Fibroblast of lung (primary cell): ENCODE data around the gene CNNM1. TPM values are rescaled to one million over a fixed set of nuclear protein-coding genes. Genes with fewer than 3 reads are reported as not detected.

Source experiments
- DNase-seq, 2 donors: peaks; one replicate each; pipeline versions ENCODE4 v3.0.0 to v3.0.0-alpha.2; 2010; ENCODE audit warnings: low read depth in 2 of 2
- H2AFZ ChIP-seq: 2 replicates; pipeline ENCODE4 v1.5.1; 2012; ENCODE audit warnings: low read length, control low read depth, inconsistent platforms
- H3K27ac ChIP-seq: 2 replicates; pipeline ENCODE4 v1.5.1; 2011; ENCODE audit warnings: low read length, control low read depth; ENCODE audit not compliant: insufficient read depth
- H3K27me3 ChIP-seq: 2 replicates; pipeline ENCODE4 v1.5.1; 2011; ENCODE audit warnings: mild to moderate bottlenecking, low read length; ENCODE audit not compliant: control insufficient read depth, insufficient read depth
- H3K36me3 ChIP-seq: 2 replicates; pipeline ENCODE4 v1.5.1; 2011; ENCODE audit warnings: low read length; ENCODE audit not compliant: control insufficient read depth, insufficient read depth
- H3K4me1 ChIP-seq: 2 replicates; pipeline ENCODE4 v1.5.1; 2011; ENCODE audit warnings: low read length; ENCODE audit not compliant: control insufficient read depth, insufficient read depth; ENCODE audit errors: extremely low read depth
- H3K4me2 ChIP-seq: 2 replicates; pipeline ENCODE4 v1.5.1; 2011; ENCODE audit warnings: low read length, control low read depth; ENCODE audit not compliant: insufficient read depth; ENCODE audit errors: extremely low read depth
- H3K4me3 ChIP-seq, 4 experiments: fragments of 200-600 bp in 1 of 4; sonication (generic) in 1 of 4; replicated peaks in 1 of 4; 2 replicates each; pipeline ENCODE4 v1.5.1; 2011 to 2016; ENCODE audit warnings: low read length in 4 of 4, low read depth in 3 of 4, mild to moderate bottlenecking in 3 of 4, control low read depth in 2 of 4, inconsistent platforms in 1 of 4, mixed read lengths in 1 of 4; ENCODE audit not compliant: insufficient read depth in 1 of 4; ENCODE audit errors: control extremely low read depth in 1 of 4
- H3K79me2 ChIP-seq: 2 replicates; pipeline ENCODE4 v1.5.1; 2012; ENCODE audit warnings: mild to moderate bottlenecking, low read length, inconsistent platforms; ENCODE audit not compliant: control insufficient read depth, insufficient read depth
- H3K9ac ChIP-seq: 2 replicates; pipeline ENCODE4 v1.5.1; 2011; ENCODE audit warnings: mild to moderate bottlenecking, low read length, control low read depth; ENCODE audit not compliant: insufficient read depth
- H3K9me3 ChIP-seq: 2 replicates; pipeline ENCODE4 v1.5.1; 2012; ENCODE audit warnings: low read depth, low read length; ENCODE audit not compliant: control insufficient read depth, insufficient read depth
- H4K20me1 ChIP-seq: 2 replicates; pipeline ENCODE4 v1.5.1; 2011; ENCODE audit warnings: low read length; ENCODE audit not compliant: control insufficient read depth, insufficient read depth; ENCODE audit errors: extremely low read depth
- CTCF ChIP-seq, 2 donors: IDR thresholded peaks in 1 of 2; conservative IDR thresholded peaks in 1 of 2; 1 replicate in 1 of 2; 2 replicates in 1 of 2; pipeline ENCODE4 v1.5.1; 2011 to 2012; ENCODE audit warnings: low read length in 2 of 2, control low read depth in 1 of 2, inconsistent platforms in 1 of 2, low read depth in 1 of 2, mild to moderate bottlenecking in 1 of 2
- EZH2 ChIP-seq: IDR thresholded peaks from 2 replicates; pipeline ENCODE4 v1.5.1; 2012; ENCODE audit warnings: low read length, control low read depth, mild to moderate bottlenecking; ENCODE audit errors: missing control alignments
- polyA minus RNA-seq: library from RNA; depleted of rRNA, polyadenylated mRNA; stranded (reverse); fragments of >200 nt; gene quantifications from 2 replicates; pipeline ENCODE4 v1.2.3, GENCODE V29; 2011; ENCODE audit warnings: low replicate concordance
- polyA plus RNA-seq, 2 donors: library from polyadenylated mRNA; depleted of rRNA in 1 of 2; stranded (reverse) in 1 of 2; unstranded in 1 of 2; fragments of >200 nt; gene quantifications; 2 replicates each; pipeline ENCODE4 v1.2.1, GENCODE V29; 2011 to 2012; ENCODE audit warnings: missing spikeins in 1 of 2
- total RNA-seq: library from RNA; depleted of rRNA; stranded (reverse); fragments of >200 nt; gene quantifications from 2 replicates; pipeline ENCODE4 v1.2.1, GENCODE V29; 2014

CNNM1 gene
- 0.51 and 0.66 TPM in 2 replicates for total RNA-seq
- polyA plus RNA-seq: 0.20 and 1.0 TPM in 2 replicates
- polyA plus RNA-seq (2012): 0.12 and 0.67 TPM in 2 replicates
- 0.07 TPM in 1 of 2 replicates, not detected in the other for polyA minus RNA-seq

DNA sequence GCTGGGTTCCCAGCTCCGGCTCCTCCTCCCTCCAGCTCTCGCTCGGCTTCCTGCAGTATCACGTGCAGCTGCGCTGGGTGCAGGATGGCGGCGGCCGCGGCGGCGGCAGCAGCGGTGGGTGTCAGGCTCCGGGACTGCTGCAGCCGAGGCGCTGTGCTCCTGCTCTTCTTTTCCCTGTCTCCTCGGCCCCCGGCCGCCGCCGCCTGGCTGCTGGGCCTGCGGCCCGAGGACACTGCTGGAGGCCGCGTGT is at the start of gene CNNM1:
Gene CNNM1, plus strand, starts transcription at position 53 of the 250 bp plus-strand sequence. Its CDS starts 32 bp downstream, at position 85.
- Histone ChIP-seq H3K9ac (peak within 1 kb of the TSS; percentile 35), H3K79me2 (no peaks in the 10 kb centered on the region), H3K36me3 (no peaks in the 10 kb centered on the region), H3K27me3 (peaks cover 6% of the 10 kb centered on the region), H3K4me1 (no peaks in the 10 kb centered on the region), H4K20me1 (no peaks in the 10 kb centered on the region), H3K27ac (no peak within 1 kb of the TSS), H3K9me3 (no peaks in the 10 kb centered on the region), H3K4me2 (peak within 1 kb of the TSS; percentile 89), H3K4me3 (peak within 1 kb of the TSS; percentile 43 to 57 (median 48)), H2AFZ (peak within 1 kb of the TSS; percentile 48)
- peak in 1 of 2 donors; percentile 12 for DNase-seq
- TF ChIP-seq CTCF (conservative IDR thresholded peaks at IDR 0.05 in 1 of 2, IDR thresholded peaks at IDR 0.05 in 1 of 2; ENCODE audit: low read depth in 1 of 2, low read length in 2 of 2) (no peak), EZH2 (peak; percentile 55)

GRCh38 chr10:99279626-99280111 is 49.5 kb upstream of the CNNM1 start:
- no peak overlapping the region for H2AFZ ChIP-seq
- no peak overlapping the region for H3K9ac ChIP-seq
- no peaks in the 10 kb centered on the region for H3K79me2 ChIP-seq
- H3K27ac ChIP-seq: no peak overlapping the region
- no peaks in the 10 kb centered on the region for H3K36me3 ChIP-seq
- H3K4me1 ChIP-seq: no peaks in the 10 kb centered on the region
- no peak overlapping the region for H3K4me3 ChIP-seq
- no peak overlapping the region for H3K4me2 ChIP-seq
- H3K9me3 ChIP-seq: no peaks in the 10 kb centered on the region
- H3K27me3 ChIP-seq: no peaks in the 10 kb centered on the region
- DNase-seq: peak in 1 of 2 donors; percentile 24
- H4K20me1 ChIP-seq: no peaks in the 10 kb centered on the region
- TF ChIP-seq CTCF (conservative IDR thresholded peaks at IDR 0.05 in 1 of 2, IDR thresholded peaks at IDR 0.05 in 1 of 2; ENCODE audit: low read depth in 1 of 2, low read length in 2 of 2) (no peak), EZH2 (no peak)

DNA sequence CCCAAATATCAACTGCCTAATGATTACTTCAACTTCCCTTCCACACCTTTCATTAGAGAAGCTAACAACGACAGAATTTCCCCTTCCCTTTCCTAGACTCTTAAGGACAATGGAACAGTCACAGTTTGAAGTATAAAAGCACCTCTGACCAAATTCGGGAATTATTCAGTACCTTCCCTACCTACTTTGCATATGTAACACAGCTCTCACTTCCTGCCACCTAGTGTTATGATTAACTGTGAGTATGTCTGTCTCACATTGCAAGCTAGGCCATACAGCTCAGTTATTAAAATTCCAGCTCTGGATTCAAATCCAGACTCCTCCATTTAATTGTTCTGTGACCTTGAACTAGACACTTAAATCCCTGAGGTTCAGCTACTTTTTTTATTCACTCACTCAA is 48.7 kb upstream of the CNNM1 start:
- no peaks in the 10 kb centered on the region for H3K9me3 ChIP-seq
- no peak overlapping the region for H3K4me3 ChIP-seq

More for the DNA sequence above, 48.7 kb upstream of the CNNM1 start:
- Histone ChIP-seq H3K79me2 (no peaks in the 10 kb centered on the region), H3K27ac (no peak overlapping the region), H3K36me3 (no peaks in the 10 kb centered on the region), H3K4me1 (no peaks in the 10 kb centered on the region), H3K9ac (no peak overlapping the region), H3K27me3 (no peaks in the 10 kb centered on the region), H4K20me1 (no peaks in the 10 kb centered on the region), H3K4me2 (no peak overlapping the region), H2AFZ (no peak overlapping the region)
- TF ChIP-seq EZH2 (no peak), CTCF (conservative IDR thresholded peaks at IDR 0.05 in 1 of 2, IDR thresholded peaks at IDR 0.05 in 1 of 2; ENCODE audit: low read depth in 1 of 2, low read length in 2 of 2) (no peak)
- no peak for DNase-seq
